ENCODE data around the gene ERCC1.

The ERCC1 gene

DNA sequence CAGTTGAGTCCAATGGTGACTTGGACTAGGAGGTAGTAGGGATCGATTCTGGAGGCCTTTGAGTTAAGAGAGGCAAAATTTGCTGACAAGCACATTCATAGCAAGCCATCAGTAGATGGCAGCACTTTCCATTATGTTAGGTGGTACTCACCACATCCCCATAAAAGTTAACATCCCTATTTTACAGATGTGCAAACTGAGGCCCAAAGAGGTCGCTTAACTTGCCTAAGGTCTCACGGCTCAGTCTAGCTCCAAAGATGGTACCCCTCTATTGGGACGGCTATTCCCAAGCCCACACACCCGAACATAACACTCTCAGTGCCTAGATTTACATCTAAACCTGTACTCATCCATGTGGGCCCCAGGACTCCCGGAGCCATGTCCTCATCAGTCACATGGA lies 22.6 kb upstream of the ERCC1 start:
- no peak overlapping the region for H3K4me3 ChIP-seq (ENCODE audit: low read depth, low read length)
- TF ChIP-seq, protein P1, sequence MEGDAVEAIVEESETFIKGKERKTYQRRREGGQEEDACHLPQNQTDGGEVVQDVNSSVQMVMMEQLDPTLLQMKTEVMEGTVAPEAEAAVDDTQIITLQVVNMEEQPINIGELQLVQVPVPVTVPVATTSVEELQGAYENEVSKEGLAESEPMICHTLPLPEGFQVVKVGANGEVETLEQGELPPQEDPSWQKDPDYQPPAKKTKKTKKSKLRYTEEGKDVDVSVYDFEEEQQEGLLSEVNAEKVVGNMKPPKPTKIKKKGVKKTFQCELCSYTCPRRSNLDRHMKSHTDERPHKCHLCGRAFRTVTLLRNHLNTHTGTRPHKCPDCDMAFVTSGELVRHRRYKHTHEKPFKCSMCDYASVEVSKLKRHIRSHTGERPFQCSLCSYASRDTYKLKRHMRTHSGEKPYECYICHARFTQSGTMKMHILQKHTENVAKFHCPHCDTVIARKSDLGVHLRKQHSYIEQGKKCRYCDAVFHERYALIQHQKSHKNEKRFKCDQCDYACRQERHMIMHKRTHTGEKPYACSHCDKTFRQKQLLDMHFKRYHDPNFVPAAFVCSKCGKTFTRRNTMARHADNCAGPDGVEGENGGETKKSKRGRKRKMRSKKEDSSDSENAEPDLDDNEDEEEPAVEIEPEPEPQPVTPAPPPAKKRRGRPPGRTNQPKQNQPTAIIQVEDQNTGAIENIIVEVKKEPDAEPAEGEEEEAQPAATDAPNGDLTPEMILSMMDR (IDR thresholded peaks at IDR 0.05; ENCODE audit: low read depth, low read length): peak; percentile 19; the same call in 1 of the 2 replicates

DNA sequence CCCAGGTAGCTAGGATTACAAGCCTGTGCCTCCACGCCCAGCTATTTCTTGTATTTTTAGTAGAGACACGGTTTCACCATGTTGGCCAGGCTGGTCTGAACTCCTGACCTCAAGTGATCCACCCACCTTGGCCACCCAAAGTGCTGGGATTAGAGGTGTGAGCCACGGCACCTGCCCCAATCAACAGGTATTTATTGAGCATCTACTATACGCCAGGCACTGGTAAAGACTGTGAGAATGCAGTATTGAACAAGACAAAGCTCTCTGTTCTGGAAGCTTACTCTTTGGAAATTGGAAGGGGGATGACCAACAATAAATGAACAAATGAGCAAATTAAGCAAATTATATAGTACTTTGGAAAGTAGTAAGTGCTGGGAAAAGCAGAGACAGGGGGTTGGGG lies 21.4 kb upstream of the ERCC1 start:
- TF ChIP-seq, protein P1 (IDR thresholded peaks at IDR 0.05; ENCODE audit: low read depth, low read length): no peak
- no peak overlapping the region for H3K4me3 ChIP-seq (ENCODE audit: low read depth, low read length)

GRCh38 chr19:45444318-45445041 lies 20.8 kb upstream of the ERCC1 start:
- TF ChIP-seq, protein P1 (IDR thresholded peaks at IDR 0.05; ENCODE audit: low read depth, low read length): no peak
- H3K4me3 ChIP-seq (ENCODE audit: low read depth, low read length): peak overlapping the region; percentile 20; the same call in 1 of the 2 replicates

DNA sequence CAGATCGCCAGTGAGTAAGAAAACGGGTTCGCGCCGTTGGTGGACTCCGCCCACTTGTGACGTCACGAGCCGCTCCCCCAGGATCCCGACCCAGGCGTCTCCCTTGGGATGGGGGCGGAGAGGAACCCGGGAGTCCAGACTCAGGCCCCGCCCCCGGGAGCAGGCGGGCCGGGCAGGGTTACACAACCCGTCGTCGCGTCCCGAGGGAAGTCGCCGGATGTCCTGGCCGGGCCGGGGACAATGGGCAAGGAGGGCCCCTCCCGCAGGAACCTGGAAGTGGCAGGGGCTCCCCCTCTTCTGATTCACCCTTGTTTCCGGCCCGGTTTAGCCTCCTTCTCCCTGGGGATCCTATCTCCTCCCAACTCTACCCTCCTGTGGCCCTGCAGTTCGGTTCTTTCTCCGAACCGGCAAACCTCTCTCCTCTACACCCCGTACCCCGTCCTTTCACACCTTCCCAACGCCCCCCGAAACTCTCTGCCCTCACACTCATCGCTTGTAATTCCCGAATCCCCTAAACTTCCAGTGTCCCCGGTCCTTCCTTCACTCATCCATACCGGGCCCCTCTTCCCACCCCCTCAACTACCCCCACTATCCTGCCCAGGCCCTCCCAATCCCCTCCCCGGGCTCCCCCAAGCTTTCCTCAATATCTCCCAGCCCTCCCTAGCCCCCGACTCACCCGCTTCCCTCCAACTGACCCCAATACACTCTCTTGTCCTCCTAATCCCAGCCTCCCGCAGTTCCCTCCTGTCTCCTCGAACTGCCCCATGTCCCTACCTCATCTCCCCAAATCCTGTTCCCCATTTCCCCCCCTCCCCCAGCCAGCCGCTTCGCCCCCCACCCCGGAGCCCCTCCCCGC lies 20.0 kb upstream of the ERCC1 start:
- H3K4me3 ChIP-seq (ENCODE audit: low read depth, low read length): peak overlapping the region; percentile 53
- TF ChIP-seq, protein P1 (IDR thresholded peaks at IDR 0.05; ENCODE audit: low read depth, low read length): no peak

DNA sequence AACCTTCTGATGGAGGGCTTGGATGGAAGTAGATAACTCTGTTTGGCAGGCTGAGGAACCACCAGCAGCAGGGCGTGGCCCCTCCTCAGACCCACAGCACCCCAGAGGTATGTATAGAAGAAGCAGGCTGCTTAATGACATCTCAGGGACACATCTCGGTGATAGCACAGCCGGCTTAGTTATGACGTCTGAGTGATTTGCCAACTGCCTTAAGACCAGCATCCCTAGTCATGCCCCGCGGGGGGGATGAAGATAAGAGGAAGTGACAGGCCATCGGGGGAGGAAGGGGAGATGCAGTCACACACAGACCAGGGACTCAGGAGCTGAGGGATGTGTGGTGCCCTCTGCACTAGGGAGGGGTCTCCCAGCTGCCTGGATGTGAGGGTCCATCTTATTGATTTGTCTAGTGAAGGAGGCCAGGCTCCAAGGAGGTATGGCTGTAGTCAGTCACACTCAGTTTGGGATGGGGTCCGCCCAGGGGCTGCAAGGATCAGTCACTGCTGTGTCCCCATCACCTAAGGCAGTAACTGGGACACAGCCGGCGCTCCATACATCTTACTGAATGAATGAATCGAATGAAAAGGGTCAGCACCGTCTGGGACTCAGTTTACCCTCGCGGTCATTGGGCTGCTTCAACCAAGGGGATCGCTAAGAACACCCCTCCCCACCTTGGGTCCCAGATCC lies 19.2 kb upstream of the ERCC1 start:
- H3K4me3 ChIP-seq (ENCODE audit: low read depth, low read length): peak overlapping the region; percentile 53
- TF ChIP-seq, protein P1 (IDR thresholded peaks at IDR 0.05; ENCODE audit: low read depth, low read length): no peak

DNA sequence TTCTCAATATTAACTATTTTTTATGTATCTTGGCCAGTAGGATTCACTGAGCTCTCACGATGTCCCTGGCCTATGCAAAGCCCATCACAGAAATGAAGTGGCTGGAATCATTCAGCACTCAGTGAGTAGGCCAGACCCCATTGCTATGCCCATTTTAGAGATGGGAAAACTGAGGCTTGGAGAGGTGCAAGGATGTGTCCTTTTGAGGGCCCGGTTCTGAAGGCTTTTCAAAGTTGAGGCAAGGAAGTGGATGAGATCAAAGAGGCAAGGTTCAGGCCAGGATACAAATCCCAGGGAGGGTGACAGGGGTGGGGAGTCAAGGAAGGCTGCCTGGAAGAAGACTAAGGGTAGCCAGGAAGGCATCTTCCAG lies 18.7 kb upstream of the ERCC1 start:
- H3K4me3 ChIP-seq (ENCODE audit: low read depth, low read length): no peak overlapping the region
- TF ChIP-seq, protein P1 (IDR thresholded peaks at IDR 0.05; ENCODE audit: low read depth, low read length): no peak

All from WI38 (cell line).